HG02852 (cell line): ENCODE data around the gene SPDYE9.
"Not testable (repeated sequence)": the region's sequence is repeated elsewhere in the genome, so short reads cannot be mapped to it uniquely, and the experiment has no call there.

Experiments used
- ATAC-seq: cut with Tn5 transposase; IDR thresholded peaks from one replicate; pipeline ENCODE4 v1.9.1; 2021; ENCODE audit warnings: mild to moderate bottlenecking, moderate library complexity; ENCODE audit not compliant: unreplicated experiment

SPDYE9 gene

DNA sequence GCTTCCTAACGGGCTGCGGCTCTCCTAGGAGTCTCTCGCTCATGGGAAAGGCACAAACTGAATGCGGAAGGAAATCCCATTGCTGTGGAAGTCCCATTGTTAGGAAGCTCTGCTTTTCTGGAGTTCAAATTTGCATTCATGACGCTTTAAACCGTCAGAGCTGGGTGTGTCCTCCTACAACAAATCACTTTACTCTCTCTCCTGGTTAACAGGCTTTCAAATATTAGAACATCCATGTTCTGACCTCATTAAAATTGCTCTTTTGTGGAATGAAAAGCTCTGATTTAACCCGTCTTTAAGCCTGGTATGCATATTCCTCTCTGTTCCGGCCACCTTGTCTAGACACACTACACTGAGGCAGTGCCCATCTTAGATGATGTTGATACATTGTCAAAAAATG is at the start of gene SPDYE9:
TSS of gene SPDYE9 (minus strand) at position 101 of the 400 bp plus-strand sequence. CDS start 1,800 bp downstream, outside the sequence.
- not testable (repeated sequence) for ATAC-seq

- not testable (repeated sequence) for ATAC-seq
Observed at GRCh38 chr7:73134866-73135265, 49.0 kb upstream of the SPDYE9 start.

DNA sequence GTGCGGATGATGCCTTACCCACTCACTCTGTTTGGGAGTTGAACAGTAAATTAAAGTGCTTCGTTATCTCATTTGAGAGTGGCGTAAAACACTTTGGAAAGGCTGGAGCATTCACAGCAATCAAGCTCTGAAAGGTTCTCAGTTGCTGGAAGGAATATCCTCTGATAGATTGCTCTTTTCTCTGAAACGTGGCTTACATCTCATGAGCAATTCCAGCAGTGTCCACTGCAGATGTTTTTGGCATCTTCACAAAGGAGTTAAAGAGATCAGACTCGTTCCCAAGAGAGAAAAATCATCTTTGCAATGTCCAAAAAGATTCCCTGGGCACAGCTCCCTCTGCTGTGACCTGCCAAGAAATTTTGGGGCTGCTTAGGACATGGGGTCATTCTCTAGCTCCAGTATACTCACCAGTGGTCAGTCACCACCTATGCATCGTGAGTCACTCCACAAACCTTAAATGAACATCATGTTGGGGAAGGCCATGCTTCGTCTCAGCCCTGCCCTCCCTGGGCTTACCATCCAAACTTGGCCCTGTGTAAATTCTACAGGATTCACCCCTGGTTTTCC is 46.9 kb upstream of the SPDYE9 start:
- not testable (repeated sequence) for ATAC-seq

- ATAC-seq: not testable (repeated sequence)
Observed at GRCh38 chr7:73130612-73131011, 44.8 kb upstream of the SPDYE9 start.

DNA sequence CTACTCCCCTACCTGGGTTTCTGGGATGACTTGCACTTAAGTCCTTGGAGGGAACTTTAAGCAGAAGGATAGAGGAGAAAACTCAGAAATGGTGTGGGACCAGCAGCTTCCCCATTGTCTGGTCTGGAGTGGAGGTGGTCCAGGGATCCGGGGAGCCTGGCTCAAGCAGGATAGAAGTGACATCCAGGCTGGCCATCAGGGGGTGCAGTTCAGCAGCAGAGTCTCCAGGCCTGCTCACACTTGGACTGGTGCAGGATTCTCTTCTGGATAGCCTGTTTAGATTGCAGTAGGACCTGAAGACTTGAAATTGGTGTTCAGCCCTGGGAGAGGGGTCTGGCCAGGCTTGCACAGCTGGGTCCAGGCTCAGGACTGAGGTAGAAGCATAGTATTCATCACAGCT is 38.3 kb upstream of the SPDYE9 start:
- ATAC-seq: not testable (repeated sequence)

DNA sequence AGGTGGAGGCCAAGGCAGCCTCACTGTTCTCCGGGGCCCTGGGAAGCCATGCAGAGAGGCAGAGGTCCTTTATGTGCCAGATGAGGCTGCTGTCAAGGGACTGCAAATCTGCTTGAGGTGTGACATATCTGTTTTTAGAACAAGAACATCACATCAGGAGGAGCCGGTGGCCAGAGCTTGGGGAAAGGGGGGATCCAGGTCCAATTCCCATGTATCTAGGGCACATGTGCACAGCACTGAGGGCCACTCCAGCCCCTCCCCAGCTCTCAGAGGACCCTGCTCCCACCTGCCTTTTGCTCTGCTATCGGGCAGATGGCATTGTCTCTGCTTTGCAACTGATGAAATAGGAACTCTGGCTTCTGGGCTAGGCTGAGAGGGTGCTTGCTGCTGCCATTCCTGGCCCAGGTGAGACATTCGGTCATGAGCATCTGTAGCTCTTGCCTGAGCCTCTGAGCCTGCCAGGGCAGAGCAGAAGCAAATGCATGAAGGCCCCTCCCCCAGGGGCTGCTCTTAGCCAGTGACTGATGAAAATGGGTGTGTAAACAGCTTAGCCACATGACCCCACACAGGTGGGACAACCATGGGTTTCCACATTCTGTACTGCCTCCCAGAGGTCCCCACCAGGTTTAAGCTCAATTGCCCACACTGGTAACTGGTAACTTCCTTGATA is 37.1 kb upstream of the SPDYE9 start:
- ATAC-seq: not testable (repeated sequence)

DNA sequence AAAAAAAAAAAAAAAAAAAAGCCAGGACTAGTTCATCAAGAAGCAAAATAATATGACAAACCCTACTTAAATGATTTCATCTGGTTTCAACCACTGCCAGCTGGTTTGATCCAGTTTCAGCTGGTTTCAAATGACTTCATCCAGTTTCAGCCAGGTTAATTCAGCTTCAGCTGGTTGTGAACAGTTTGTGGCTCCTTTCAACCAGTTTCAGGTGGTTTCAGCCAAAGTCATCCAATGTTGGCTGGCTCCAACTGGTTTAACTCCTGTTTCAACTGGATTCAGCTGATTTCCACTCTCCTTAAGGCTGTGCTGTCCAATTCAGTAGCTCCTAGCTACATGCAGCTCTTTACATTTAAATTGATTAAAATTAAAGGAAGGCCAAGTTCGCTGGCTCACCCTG is 32.3 kb upstream of the SPDYE9 start:
- ATAC-seq: not testable (repeated sequence)

- ATAC-seq: not testable (repeated sequence)
Observed at GRCh38 chr7:73057811-73058210, 28.0 kb downstream of the SPDYE9 start, which contains the start of gene SPDYE11. SPDYE11 (minus strand) TSS chr7:73057911; CDS start chr7:73056111, 1,800 bp downstream.

- ATAC-seq: not testable (repeated sequence)
Observed at GRCh38 chr7:73029666-73030065, 56.2 kb downstream of the SPDYE9 start, which contains the start of gene SPDYE8. SPDYE8 (minus strand) TSS chr7:73029766; CDS start chr7:73027966, 1,800 bp downstream.
